ENCODE results near the gene TMC7.
"Not testable (repeated sequence)": the region's sequence is repeated elsewhere in the genome, so short reads cannot be mapped to it uniquely, and the experiment has no call there.

Gene TMC7

DNA sequence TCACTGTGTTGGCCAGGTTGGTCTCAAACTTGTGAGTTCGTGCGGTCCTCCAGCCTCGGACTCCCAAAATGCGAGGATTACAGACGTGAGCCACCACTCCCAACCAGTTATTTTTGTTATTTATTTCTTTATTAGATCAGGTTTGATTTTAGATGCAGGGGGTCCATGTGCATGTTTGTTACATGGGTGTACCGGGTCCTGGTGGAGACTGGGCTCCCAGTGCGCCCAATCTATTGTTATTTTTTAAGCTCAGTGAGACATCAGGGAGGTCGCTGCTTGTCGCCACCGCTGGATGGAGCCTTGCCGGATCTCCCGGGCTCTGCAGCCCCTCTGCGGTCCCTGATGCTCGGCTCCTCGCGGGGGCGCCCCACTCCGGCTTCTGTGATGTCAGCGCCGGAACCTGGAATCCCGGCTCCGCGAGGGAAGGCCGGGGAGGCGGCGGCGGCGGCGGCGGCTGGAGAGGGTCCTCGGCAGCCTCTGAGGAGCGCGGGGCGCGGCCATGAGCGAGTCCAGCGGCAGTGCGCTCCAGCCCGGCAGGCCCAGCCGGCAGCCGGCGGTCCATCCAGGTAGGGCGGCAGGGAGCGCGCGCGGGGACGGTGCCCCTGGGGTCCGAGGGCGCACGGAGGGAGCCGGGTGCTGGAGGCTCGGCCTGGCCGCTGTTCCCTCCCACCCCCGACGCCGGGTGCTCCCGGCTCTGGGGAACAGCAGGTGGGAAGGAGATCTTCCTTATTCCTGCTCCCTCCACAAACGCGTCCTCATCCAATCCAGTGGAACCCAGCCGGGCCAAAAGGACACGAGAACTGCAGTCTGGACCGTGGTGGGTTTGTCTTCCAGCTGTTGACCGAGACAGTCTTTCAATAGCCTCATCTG is at the start of gene TMC7:
TMC7 (plus strand) TSS at position 370 of the 870 bp plus-strand sequence; CDS start at position 500, 130 bp downstream.
- peak; percentile 84 for DNase-seq (ENCODE audit: low spot score)

DNA sequence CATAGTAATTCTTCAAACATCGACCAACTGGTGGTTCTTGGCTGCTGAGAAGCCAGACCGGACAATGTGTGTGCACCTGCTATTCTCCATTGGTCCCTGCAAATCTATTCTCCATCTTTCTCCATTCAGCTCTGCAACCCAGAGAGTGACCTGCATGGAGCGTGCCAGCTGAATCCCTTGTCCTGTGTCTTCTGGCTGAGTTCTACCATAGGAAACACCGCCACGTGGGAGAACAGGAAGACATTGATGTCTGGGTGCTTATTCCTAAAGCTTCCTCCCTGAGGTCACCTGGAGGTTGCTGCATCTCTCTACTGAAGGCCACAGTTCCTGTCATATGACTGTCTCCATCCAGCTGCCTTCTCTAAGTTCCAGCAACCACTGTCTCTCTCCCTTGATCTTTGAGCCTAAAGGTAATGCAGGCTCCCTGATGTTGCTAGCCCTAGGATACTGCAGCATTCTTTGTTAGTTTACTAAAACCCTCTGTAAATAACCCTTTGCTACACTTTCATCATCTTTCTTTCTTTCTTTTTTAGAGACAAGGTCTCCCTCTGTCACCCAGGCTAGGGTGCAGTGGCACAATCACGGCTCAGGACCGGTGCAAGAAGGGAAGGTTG is 46.9 kb upstream of the TMC7 start:
- no peak for DNase-seq (ENCODE audit: low spot score)

DNA sequence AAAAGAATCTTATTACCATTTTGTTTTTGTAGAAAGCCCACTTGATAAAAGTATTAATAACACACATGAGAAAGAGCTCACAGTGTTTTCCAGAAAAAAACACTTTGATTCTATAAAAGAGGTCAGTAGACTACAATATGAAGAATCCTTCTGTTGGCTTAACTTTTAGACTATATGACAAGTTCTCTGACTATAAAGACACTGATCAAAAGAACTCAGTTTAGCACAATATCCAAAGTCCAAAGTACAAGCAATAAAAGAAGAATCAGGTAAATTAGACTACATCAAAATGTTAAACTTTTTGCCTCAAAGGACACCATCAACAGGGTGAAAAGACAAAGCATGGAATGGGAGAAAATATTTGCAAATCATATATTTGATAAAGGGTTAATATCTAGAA is 46.3 kb upstream of the TMC7 start:
- no peak for DNase-seq (ENCODE audit: low spot score)

DNA sequence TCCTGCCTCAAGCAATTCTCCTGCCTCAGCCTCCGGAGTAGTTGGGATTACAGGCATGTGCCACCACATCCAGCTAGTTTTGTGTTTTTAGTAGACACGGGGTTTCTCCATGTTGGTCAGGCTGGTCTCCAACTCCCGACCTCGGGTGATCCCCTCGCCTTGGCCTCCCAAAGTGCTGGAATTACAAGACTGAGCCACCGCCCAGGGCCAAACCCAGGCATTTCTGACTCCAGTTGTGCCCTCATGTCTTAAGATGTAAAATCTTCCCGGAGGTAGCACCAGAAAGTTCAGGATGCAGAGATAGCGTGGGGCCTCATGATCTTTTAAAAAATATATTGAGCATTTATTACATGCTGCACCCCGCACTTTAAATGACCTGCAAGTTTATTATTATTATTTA is 44.7 kb upstream of the TMC7 start:
- DNase-seq (ENCODE audit: low spot score): no peak

DNA sequence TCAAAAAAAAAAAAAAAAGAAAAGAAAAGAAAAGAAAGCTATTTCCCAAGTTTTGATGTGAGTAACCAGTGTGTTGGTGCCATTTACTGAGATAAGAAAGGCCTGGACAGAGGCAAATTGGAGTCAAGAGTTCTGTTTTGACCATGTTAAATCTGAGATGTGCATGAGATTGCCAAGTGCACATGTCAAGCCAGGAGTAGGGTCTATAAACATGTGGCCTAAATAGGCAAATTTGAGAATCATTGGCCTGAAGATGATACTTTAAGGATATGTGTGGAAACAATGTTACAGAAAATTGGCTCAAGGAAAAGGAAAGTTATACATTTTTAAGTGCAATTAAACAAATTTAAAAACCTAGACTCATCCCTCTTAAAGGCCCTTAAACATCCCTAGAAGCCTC is 42.3 kb upstream of the TMC7 start:
- no peak for DNase-seq (ENCODE audit: low spot score)

DNA sequence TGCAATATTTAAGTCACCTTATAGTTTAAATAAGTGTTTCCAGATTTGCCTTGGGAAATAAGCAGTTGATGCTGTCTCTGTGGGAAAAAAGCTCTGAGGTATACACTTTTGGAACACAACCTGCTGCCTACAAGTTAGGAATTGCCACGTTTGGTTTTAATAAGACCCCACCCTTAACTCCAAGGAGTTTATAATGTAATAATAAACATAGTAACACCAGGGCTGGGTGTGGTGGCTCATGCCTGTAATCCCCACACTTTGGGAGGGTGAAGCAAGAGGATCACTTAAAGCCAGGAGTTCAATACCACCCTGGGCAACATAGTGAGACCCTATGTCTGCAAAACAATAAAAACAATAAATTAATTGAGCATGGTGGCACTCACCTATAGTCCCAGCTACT is 41.7 kb upstream of the TMC7 start:
- no peak for DNase-seq (ENCODE audit: low spot score)

DNA sequence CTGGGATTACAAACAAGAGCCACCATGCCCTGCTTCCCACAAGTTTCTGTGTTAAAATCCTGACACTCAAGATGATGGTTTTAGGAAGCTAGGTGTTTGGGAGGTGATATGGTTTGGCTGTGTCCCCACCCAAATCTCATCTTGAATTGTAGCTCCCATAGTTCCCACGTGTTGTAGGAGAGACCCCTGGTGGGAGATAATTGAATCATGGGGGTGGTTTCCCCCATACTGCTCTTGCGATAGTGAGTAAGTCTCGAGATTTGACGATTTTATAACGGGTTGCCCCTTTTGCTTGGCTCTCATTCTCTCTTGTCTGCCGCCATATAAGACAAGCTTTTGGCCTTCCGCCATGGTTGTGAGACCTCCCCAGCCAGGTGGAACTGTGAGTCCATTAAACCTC is 40.3 kb upstream of the TMC7 start:
- no peak for DNase-seq (ENCODE audit: low spot score)

DNA sequence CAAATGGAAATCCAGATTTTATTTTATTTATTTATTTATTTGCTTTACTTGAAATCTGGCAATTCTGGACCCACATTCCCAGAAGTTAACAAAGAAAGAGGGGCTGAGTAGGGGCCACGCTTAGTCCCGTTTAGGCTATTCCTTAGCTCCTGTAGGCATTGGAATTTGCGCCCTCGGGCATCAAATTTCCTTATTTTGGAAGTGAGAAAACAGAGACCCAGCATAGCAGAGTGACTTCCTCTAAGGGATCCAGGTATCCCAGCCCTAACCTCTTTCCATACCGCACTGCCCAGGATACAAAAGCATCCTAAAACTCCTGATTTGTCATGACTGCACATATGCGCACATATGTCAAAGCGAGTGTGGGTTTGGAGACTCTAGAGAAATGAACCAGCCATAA is 38.5 kb upstream of the TMC7 start:
- DNase-seq (ENCODE audit: low spot score): no peak

DNA sequence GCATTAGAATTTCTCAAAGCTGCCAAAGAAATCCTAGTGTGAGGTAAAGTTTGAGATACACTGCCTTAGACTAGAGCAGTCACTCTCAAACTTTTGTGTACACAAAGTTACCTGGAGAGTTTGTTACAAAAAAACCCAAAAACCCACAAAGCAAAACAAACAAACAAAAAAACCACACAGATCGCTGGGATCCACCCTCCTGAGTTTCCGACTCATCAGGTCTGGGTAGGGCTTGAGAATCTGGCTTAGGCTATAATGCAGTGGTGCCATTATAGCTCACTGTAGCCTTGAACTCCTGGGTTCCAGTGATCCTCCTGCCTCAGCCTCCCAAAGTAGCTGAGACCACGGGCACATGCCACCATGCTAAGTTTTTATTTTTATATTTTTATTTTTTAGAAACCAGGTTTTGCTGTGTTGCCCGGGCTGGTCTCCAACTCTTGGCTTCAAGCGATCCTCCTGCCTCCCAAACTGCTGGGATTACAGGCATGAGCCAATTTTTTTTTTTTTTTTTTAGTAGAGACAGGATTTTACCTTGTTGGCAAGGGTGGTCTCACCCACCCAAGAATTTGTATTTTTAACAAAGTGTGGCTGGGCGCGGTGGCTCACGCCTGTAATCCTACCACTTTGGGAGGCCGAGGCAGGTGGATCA is 35.2 kb upstream of the TMC7 start:
- DNase-seq (ENCODE audit: low spot score): no peak

DNA sequence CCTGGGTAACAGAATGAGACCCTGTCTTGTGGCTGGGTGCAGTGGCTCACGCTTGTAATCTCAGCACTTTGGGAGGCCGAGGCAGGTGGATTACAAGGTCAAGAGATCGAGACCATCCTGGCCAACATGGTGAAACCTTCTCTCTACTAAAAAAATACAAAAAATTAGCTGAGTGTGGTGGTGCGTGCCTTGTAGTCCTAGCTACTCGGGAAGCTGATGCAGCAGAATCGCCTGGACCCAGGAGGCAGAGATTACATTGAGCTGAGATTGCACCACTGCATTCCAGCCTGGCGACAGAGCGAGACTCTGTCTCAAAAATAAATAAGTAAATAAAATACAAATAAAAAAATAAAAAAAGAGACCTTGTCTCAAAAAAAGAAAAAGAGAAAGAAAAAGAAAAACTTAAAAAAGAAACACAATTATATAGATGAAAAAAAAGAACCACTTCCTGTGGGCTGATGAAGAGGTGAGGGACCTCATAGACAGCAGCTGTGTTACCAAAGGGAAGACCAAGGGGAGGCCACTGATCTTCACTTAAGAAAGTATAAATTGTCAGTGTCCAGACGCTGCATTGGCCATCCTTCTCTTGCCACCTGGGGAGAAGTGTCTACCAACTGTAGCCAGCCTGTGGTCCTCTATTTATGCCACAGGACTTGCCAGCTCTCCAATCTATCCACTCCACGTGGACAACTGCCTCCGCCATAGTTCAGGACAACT is 33.1 kb upstream of the TMC7 start:
- no peak for DNase-seq (ENCODE audit: low spot score)

DNA sequence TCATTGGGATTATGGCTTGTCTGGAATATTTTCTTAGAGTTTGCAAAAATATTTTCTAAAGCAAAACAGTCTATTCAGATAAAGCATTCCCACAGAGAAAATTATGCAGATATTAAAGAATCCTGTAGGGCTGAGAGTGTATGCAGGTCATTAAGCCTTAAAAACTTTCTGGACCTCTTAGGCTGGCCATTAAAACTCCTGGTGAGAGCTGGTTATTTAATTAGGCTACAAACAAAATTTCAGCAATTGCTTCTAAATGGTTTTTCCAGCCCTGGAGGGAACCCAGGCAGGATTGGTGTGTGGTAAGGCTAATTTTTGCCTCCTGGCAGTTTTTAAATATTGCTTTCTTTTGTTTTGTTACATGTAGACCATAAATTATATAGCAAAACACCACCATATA is 30.2 kb upstream of the TMC7 start:
- no peak for DNase-seq (ENCODE audit: low spot score)

DNA sequence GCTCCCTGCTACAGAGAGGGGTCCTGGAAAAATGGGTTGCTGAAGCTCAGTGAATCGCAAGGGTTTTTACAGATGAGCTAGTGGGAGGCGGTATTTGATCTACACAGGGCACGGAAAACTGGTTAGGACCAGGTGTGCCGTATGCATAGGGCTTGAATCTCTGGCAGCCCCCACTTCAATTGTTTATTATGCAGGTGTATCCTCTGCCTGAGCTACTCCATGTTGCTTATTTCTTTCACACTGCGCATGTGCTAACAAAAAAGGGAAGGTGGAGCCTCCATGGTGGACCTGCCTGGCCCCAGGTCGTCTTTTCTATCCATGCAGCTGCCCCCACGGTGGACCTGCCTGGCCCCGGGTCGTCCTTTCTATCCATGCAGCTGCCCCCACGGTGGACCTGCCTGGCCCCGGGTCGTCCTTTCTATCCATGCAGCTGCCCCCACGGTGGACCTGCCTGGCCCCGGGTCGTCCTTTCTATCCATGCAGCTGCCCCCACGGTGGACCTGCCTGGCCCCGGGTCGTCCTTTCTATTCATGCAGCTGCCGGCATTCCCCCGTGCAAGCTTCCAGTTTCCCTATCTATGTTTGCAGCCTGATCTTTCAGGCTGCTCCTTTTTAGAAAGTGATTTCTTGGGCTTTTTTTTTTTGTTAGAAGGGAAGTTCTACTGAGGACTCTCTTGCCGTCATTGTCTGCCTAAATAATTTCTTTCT is 27.7 kb upstream of the TMC7 start:
- not testable (repeated sequence) for DNase-seq (ENCODE audit: low spot score)

DNA sequence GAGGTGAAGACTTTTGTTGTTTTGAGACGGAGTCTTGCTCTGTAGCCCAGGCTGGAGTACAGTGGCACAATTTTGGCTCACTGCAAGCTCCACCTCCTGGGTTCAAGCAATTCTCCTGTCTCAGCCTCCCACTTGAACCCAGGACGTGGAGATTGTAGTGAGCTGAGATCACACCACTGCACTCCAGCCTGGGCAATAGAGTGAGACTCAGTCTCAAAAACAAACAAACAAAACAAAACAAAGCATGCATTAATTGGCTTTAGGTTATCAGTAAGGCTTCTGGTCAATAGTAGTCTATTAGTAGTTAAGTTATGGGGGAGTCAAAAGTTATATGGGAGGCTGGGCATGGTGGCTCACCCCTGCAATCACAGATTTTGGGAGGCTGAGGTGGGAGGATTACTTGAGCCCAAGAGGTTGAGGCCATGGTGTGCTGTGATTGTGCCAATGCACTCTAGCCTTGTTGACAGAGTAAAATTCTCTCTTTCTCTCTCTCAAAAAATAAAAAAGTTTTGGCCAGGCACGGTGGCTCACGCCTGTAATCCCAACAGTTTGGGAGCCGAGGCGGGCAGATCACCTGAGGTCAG is 27.0 kb upstream of the TMC7 start:
- DNase-seq (ENCODE audit: low spot score): not testable (repeated sequence)

DNA sequence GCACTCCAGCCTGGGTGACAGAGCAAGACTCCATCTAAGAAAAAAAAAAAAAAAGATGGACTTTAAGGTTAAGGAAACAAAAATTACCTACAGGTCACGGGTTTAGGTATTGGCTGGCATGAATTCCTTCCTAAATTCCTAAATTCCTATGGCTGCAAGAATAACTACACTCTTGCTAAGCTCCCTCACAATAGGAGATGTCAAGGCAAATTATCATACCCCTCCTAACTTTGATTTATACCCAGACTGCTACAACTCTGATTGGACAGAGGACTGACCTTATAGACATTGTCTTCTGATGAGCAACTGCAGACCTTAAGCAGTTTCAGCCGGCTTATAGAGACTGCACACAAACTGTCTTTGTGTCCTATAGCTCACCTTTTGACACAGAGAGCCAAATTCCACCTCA is 25.1 kb upstream of the TMC7 start:
- no peak for DNase-seq (ENCODE audit: low spot score)

DNA sequence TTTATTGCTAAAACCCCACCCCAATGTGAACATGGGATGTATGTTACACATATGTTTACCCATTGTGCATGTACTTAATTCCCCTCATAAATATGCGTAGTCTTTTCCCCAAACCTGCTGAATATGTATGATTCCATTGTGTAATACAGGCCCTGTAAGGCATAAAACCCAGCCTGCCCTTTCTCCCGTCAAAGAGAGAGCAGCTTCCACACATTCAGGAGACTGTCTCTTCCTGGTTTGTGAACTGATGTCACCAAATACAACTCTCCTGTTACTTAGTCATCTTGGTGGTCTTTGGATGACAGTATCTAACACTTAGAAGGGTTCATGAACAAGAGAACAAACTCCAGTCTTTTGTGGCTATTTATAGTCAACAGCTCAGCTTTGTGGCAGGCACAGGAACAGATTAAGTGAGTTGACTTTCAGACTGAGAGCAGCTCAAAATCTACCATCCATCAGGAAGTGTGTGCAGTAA is 24.7 kb upstream of the TMC7 start:
- DNase-seq (ENCODE audit: low spot score): no peak

DNA sequence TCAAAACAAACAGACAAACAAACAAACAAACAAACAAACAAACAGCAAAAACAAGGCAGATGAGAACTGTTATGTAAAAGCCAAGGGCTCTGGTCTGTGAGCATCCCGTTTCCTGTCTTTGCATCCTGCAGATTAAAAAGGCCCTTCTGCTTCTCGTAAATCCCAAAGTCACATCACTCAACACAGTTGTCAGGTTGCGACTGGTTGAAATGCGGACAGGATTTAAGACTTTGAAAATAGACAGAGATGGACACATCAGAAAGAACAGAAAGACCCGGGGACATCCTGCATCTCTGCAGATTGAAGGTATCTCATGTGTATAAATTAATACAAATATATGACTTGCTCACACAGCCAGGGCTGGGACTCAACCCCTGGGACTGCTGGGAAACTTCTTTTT is 18.2 kb upstream of the TMC7 start:
- no peak for DNase-seq (ENCODE audit: low spot score)

DNA sequence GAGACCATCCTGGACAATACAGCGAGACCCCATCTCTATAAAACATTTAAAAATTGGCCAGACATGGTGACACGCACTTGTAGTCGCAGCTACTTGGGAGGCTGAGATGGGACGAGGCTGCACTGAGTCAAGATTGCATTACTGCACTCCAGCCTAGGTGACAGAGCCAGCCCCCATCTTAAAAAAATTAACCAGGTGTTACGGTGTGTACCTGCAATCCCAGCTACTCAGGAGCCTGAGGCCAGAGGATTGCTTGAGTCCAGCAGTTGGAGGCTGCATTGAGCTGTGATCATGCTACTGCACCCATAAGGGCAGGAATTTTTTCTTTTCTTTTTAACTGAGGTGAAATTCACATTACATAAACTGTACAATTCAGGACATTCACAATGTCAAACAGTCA is 16.9 kb upstream of the TMC7 start:
- DNase-seq (ENCODE audit: low spot score): no peak

DNA sequence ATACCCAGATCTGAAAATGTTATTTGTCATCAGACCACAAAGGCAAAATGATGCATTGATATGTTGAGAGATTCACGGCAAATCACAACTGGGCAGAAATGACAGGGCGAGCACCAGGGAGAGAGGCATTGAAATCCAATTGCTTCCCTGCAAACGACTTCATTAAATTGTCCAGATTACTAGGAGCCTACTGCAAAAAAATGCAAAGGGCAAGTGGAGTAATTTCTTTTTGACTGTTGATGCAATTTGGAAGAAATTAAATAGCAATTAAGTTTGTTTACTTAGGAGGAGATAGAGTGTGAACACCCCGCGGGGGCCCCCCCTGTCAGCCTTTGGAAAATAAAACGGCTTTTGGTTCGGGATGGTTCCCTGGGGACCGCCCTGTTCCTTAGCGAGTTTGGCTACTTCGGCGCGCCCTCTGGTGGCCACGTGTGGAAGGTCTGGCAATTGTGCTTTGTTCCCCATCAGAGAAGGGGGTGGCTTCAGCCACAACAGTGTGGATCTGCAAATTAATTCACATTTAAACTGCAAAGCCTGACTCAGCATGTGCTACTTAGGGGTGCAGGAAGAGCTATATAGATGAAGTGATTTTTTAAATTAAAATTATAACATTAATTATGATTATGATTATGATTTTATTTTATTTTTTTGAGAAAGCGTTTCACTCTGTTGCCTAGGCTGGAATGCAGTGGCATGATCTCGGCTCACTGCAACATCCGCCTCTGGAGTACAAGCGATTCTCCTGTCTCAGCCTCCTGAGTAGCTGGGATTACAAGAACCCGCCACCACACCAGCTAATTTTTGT is 14.5 kb upstream of the TMC7 start:
- DNase-seq (ENCODE audit: low spot score): peak; percentile 86

DNA sequence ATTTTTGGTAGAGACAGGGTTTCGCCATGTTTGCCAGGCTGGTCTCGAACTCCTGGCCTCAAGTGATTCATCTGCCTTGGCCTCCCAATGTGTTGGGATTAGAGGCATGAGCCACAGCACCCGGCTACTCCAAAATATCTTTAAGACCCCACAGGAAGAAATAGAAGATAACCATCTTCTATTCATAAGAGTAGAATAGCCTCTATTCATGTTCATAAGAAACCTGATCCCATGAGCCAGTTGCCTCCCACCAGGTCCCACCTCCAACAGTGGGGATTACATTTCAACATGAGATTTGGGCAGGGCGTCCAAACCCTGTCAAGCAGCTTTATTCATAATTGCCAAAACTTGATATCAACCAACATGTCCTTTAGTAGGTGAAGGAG is 13.9 kb upstream of the TMC7 start:
- DNase-seq (ENCODE audit: low spot score): no peak

DNA sequence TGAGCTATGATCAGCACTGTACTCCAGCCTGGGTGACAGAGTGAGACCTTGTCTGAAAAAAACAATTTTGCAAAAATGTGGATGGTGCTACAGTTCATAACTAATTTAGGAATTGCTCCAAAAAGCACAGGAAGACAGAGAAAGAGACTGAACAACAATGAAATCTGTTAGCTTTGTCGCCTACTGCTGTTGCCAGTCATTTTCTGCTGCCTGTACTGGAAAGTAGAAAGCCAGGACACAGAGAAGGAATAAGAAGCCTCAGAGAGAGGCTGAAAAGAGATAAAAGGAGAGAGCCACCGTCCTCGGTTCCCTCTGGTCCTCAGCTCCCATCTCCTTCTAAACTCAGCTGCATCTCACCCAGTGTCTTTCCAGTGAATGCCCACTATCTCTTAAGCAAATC is 8.6 kb upstream of the TMC7 start:
- no peak for DNase-seq (ENCODE audit: low spot score)

DNA sequence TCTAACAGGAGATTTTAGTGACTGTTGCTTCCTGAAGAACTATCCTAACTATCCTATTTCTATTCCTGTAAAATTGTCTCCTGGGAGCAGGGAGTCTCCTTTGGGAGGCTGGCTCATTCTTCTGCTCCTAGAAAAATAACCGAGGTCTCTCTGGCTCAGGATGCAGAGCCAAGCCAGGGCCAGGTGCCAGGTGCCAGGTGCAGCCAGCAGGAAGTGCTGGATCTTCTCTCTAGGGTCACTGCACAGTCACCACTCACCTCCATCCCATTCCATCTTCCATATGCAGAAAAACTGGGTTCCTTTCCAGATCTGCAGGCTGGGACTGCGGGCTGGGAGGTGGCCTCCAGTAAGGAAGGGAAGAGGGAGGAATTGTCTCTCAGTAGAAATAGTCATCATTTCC is 3.8 kb upstream of the TMC7 start:
- no peak for DNase-seq (ENCODE audit: low spot score)
